ENCODE data around the gene HSD17B11.

DNA sequence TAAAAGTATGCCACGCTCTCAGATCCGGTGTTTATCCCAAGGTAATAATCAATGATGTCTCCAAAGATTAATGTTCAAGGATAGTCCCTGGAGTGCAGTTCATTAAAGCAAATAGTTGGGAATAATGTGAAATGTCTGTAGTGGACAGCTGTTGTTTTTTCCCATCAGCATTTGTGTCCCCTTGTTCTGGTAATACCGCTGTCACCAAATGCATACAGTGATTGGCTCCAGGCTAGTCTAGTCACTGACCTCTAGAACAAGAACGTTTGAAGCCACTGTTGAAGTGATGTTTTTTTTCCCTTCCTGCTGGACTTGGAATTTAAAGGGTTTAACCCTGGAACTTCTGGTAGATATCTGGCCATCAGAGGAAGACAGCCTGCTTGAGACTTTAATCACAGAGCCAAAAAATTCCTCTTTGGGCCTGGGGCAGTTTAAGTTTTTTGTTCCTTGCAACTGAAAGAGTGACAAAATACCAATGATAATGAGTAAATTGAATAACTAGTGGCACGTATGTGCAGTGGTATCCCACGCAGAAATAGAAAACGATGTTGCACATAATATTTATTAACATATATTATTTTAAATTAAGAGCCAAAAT, 30.6 kb downstream of the HSD17B11 start:
- TF ChIP-seq EP300 (IDR thresholded peaks at IDR 0.05) (no peak), POLR2A (IDR thresholded peaks at IDR 0.05; ENCODE audit: low read length) (no peak), REST (IDR thresholded peaks at IDR 0.05) (no peak), CEBPB (IDR thresholded peaks at IDR 0.05) (no peak), MAX (IDR thresholded peaks at IDR 0.05) (no peak), RFX5 (IDR thresholded peaks at IDR 0.05) (no peak), FOSL2 (IDR thresholded peaks at IDR 0.05) (no peak), FOSL2 (CRISPR knock-in tag; IDR thresholded peaks at IDR 0.05) (no peak), ELK1 (IDR thresholded peaks at IDR 0.05; ENCODE audit: low read depth, low read length) (no peak), HMGXB4 (CRISPR knock-in tag; IDR thresholded peaks at IDR 0.05; ENCODE audit: borderline replicate concordance) (no peak), CBX2 (IDR thresholded peaks at IDR 0.05; ENCODE audit: borderline replicate concordance, low read depth) (no peak)
- TF ChIP-seq, protein P1, sequence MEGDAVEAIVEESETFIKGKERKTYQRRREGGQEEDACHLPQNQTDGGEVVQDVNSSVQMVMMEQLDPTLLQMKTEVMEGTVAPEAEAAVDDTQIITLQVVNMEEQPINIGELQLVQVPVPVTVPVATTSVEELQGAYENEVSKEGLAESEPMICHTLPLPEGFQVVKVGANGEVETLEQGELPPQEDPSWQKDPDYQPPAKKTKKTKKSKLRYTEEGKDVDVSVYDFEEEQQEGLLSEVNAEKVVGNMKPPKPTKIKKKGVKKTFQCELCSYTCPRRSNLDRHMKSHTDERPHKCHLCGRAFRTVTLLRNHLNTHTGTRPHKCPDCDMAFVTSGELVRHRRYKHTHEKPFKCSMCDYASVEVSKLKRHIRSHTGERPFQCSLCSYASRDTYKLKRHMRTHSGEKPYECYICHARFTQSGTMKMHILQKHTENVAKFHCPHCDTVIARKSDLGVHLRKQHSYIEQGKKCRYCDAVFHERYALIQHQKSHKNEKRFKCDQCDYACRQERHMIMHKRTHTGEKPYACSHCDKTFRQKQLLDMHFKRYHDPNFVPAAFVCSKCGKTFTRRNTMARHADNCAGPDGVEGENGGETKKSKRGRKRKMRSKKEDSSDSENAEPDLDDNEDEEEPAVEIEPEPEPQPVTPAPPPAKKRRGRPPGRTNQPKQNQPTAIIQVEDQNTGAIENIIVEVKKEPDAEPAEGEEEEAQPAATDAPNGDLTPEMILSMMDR (IDR thresholded peaks at IDR 0.05), result no peak
- TF ChIP-seq, protein P2, sequence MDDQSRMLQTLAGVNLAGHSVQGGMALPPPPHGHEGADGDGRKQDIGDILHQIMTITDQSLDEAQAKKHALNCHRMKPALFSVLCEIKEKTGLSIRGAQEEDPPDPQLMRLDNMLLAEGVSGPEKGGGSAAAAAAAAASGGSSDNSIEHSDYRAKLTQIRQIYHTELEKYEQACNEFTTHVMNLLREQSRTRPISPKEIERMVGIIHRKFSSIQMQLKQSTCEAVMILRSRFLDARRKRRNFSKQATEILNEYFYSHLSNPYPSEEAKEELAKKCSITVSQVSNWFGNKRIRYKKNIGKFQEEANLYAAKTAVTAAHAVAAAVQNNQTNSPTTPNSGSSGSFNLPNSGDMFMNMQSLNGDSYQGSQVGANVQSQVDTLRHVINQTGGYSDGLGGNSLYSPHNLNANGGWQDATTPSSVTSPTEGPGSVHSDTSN (IDR thresholded peaks at IDR 0.05), result no peak
